Measurements from ENCODE around the gene ATP6V0A1.
"Not testable (repeated sequence)": the region's sequence is repeated elsewhere in the genome, so short reads cannot be mapped to it uniquely, and the experiment has no call there.

Gene ATP6V0A1

GRCh38 chr17:42544874-42545283 lies 86.2 kb downstream of the ATP6V0A1 start:
- no peak overlapping the region for H3K4me3 ChIP-seq (ENCODE audit: low read length)

GRCh38 chr17:42545755-42546505 lies 87.3 kb downstream of the ATP6V0A1 start:
- H3K4me3 ChIP-seq (ENCODE audit: low read length); H3K9ac ChIP-seq (ENCODE audit: low read length): not testable (repeated sequence)

More at GRCh38 chr17:42544874-42545283, 86.2 kb downstream of the ATP6V0A1 start:
- Histone ChIP-seq H3K36me3 (ENCODE audit: control insufficient read depth, insufficient read depth, low read length) (peaks cover 2% of the 10 kb centered on the region), H3K4me1 (ENCODE audit: control insufficient read depth, insufficient read depth, low read length) (no peaks in the 10 kb centered on the region), H3K27me3 (ENCODE audit: control insufficient read depth, insufficient read depth, low read length) (no peaks in the 10 kb centered on the region), H3K9ac (ENCODE audit: low read length) (no peak overlapping the region), H3K27ac (ENCODE audit: low read depth, low read length) (no peak overlapping the region)

GRCh38 chr17:42547001-42547461 lies 88.4 kb downstream of the ATP6V0A1 start:
- no peak overlapping the region for H3K27ac ChIP-seq (ENCODE audit: low read depth, low read length)
- peaks cover 2% of the 10 kb centered on the region for H3K36me3 ChIP-seq (ENCODE audit: control insufficient read depth, insufficient read depth, low read length)
- no peaks in the 10 kb centered on the region for H3K4me1 ChIP-seq (ENCODE audit: control insufficient read depth, insufficient read depth, low read length)
- H3K27me3 ChIP-seq (ENCODE audit: control insufficient read depth, insufficient read depth, low read length), result no peaks in the 10 kb centered on the region
- no peak overlapping the region for H3K9ac ChIP-seq (ENCODE audit: low read length)
- H3K4me3 ChIP-seq (ENCODE audit: low read length), result no peak overlapping the region

More at GRCh38 chr17:42545755-42546505, 87.3 kb downstream of the ATP6V0A1 start:
- H3K4me1 ChIP-seq (ENCODE audit: control insufficient read depth, insufficient read depth, low read length); H3K36me3 ChIP-seq (ENCODE audit: control insufficient read depth, insufficient read depth, low read length); H3K27me3 ChIP-seq (ENCODE audit: control insufficient read depth, insufficient read depth, low read length); H3K27ac ChIP-seq (ENCODE audit: low read depth, low read length): not testable (repeated sequence)

- Histone ChIP-seq H3K4me1 (ENCODE audit: control insufficient read depth, insufficient read depth, low read length) (no peaks in the 10 kb centered on the region), H3K4me3 (ENCODE audit: low read length) (no peak overlapping the region), H3K27ac (ENCODE audit: low read depth, low read length) (no peak overlapping the region), H3K9ac (ENCODE audit: low read length) (no peak overlapping the region), H3K36me3 (ENCODE audit: control insufficient read depth, insufficient read depth, low read length) (peaks cover 2% of the 10 kb centered on the region), H3K27me3 (ENCODE audit: control insufficient read depth, insufficient read depth, low read length) (no peaks in the 10 kb centered on the region)
Measured at GRCh38 chr17:42547698-42548069, 89.0 kb downstream of the ATP6V0A1 start.

- H3K36me3 ChIP-seq (ENCODE audit: control insufficient read depth, insufficient read depth, low read length), result peaks cover 2% of the 10 kb centered on the region
- H3K4me3 ChIP-seq (ENCODE audit: low read length), result no peak overlapping the region
- H3K27me3 ChIP-seq (ENCODE audit: control insufficient read depth, insufficient read depth, low read length), result no peaks in the 10 kb centered on the region
- H3K27ac ChIP-seq (ENCODE audit: low read depth, low read length), result no peak overlapping the region
- no peaks in the 10 kb centered on the region for H3K4me1 ChIP-seq (ENCODE audit: control insufficient read depth, insufficient read depth, low read length)
- H3K9ac ChIP-seq (ENCODE audit: low read length), result no peak overlapping the region
Measured at GRCh38 chr17:42548070-42548837, 89.6 kb downstream of the ATP6V0A1 start.

- Histone ChIP-seq H3K27ac (ENCODE audit: low read depth, low read length) (no peak overlapping the region), H3K4me1 (ENCODE audit: control insufficient read depth, insufficient read depth, low read length) (peaks cover 7% of the 10 kb centered on the region), H3K36me3 (ENCODE audit: control insufficient read depth, insufficient read depth, low read length) (peaks cover 2% of the 10 kb centered on the region), H3K9ac (ENCODE audit: low read length) (no peak overlapping the region), H3K27me3 (ENCODE audit: control insufficient read depth, insufficient read depth, low read length) (no peaks in the 10 kb centered on the region), H3K4me3 (ENCODE audit: low read length) (no peak overlapping the region)
Measured at GRCh38 chr17:42548993-42549755, 90.5 kb downstream of the ATP6V0A1 start.

GRCh38 chr17:42552736-42553135 lies 94.1 kb downstream of the ATP6V0A1 start, which contains the start of gene HSD17B1:
TSS of gene HSD17B1 (plus strand) at chr17:42552923. CDS start at chr17:42552934, 11 bp downstream.
- Histone ChIP-seq H3K9ac (ENCODE audit: low read length) (peak within 1 kb of the TSS; percentile 47), H3K4me3 (ENCODE audit: low read length) (peak within 1 kb of the TSS; percentile 96), H3K4me1 (ENCODE audit: control insufficient read depth, insufficient read depth, low read length) (peaks cover 13% of the 10 kb centered on the region)
- H3K36me3 ChIP-seq (ENCODE audit: control insufficient read depth, insufficient read depth, low read length); H3K27me3 ChIP-seq (ENCODE audit: control insufficient read depth, insufficient read depth, low read length); H3K27ac ChIP-seq (ENCODE audit: low read depth, low read length): not testable (repeated sequence)

- no peaks in the 10 kb centered on the region for H3K36me3 ChIP-seq (ENCODE audit: control insufficient read depth, insufficient read depth, low read length)
- no peak overlapping the region for H3K9ac ChIP-seq (ENCODE audit: low read length)
- peaks cover 13% of the 10 kb centered on the region for H3K4me1 ChIP-seq (ENCODE audit: control insufficient read depth, insufficient read depth, low read length)
- no peaks in the 10 kb centered on the region for H3K27me3 ChIP-seq (ENCODE audit: control insufficient read depth, insufficient read depth, low read length)
- H3K27ac ChIP-seq (ENCODE audit: low read depth, low read length), result no peak overlapping the region
- H3K4me3 ChIP-seq (ENCODE audit: low read length), result peak overlapping the region; percentile 96
Measured at GRCh38 chr17:42553161-42553818, 94.6 kb downstream of the ATP6V0A1 start.

GRCh38 chr17:42553866-42554249 lies 95.2 kb downstream of the ATP6V0A1 start:
- Histone ChIP-seq H3K4me3 (ENCODE audit: low read length) (peak overlapping the region; percentile 96), H3K27ac (ENCODE audit: low read depth, low read length) (peak overlapping the region; percentile 83), H3K36me3 (ENCODE audit: control insufficient read depth, insufficient read depth, low read length) (no peaks in the 10 kb centered on the region), H3K4me1 (ENCODE audit: control insufficient read depth, insufficient read depth, low read length) (peaks cover 13% of the 10 kb centered on the region), H3K9ac (ENCODE audit: low read length) (peak overlapping the region; percentile 47), H3K27me3 (ENCODE audit: control insufficient read depth, insufficient read depth, low read length) (no peaks in the 10 kb centered on the region)

GRCh38 chr17:42554250-42555121 lies 95.8 kb downstream of the ATP6V0A1 start:
- Histone ChIP-seq H3K27me3 (ENCODE audit: control insufficient read depth, insufficient read depth, low read length) (no peaks in the 10 kb centered on the region), H3K4me3 (ENCODE audit: low read length) (peak overlapping the region; percentile 96), H3K4me1 (ENCODE audit: control insufficient read depth, insufficient read depth, low read length) (peaks cover 13% of the 10 kb centered on the region), H3K27ac (ENCODE audit: low read depth, low read length) (peak overlapping the region; percentile 83), H3K36me3 (ENCODE audit: control insufficient read depth, insufficient read depth, low read length) (no peaks in the 10 kb centered on the region), H3K9ac (ENCODE audit: low read length) (peak overlapping the region; percentile 47)

GRCh38 chr17:42555122-42555622 lies 96.5 kb downstream of the ATP6V0A1 start:
- Histone ChIP-seq H3K4me1 (ENCODE audit: control insufficient read depth, insufficient read depth, low read length) (peaks cover 13% of the 10 kb centered on the region), H3K27ac (ENCODE audit: low read depth, low read length) (peak overlapping the region; percentile 83), H3K4me3 (ENCODE audit: low read length) (peak overlapping the region; percentile 96), H3K36me3 (ENCODE audit: control insufficient read depth, insufficient read depth, low read length) (no peaks in the 10 kb centered on the region), H3K9ac (ENCODE audit: low read length) (peak overlapping the region; percentile 47), H3K27me3 (ENCODE audit: control insufficient read depth, insufficient read depth, low read length) (no peaks in the 10 kb centered on the region)

All from rectal smooth muscle tissue (tissue), 1 donor.